HepG2 (cell line): ENCODE measurements around the gene PTPRH. TPM values are rescaled to one million over a fixed set of nuclear protein-coding genes. Genes with fewer than 3 reads are reported as not detected.

Experiments used
- ATAC-seq: fragments of 200-7000 bp; cut with Tn5 transposase; 3 replicates; pipeline ENCODE4 v1.9.1; 2020; ENCODE audit warnings: mild to moderate bottlenecking, moderate library complexity
- BruUV-seq: library from RNA; stranded (reverse); fragments of 400-500 nt; replicated peaks from 2 replicates; lab custom pipeline; 2021; lab: Mats Ljungman, UMichigan
- CTCF ChIA-PET: fragments of 300-600 bp; formaldehyde crosslinking; extraction: SDS; loops from one replicate; lab custom pipeline; 2021; ENCODE audit warnings: low total read pairs, inconsistent platforms, low intra/inter-chr PET ratio; lab: Yijun Ruan, JAX
- POLR2A ChIA-PET: fragments of 350-600 bp; sonication (Branson Sonifier 250); formaldehyde crosslinking; loops from one replicate; lab custom pipeline; 2020; ENCODE audit warnings: antibody characterized with exemption, inconsistent platforms; lab: Yijun Ruan, JAX
- DNase-seq: peaks from one replicate; pipeline ENCODE4 v3.0.0-alpha.2; 2015; ENCODE audit warnings: low spot score
- FAIRE-seq: peaks from 3 replicates; lab custom pipeline; 2011; peaks lifted over from hg19 to GRCh38; lab: Jason Lieb, UNC
- H2AFZ ChIP-seq: one replicate; pipeline ENCODE4 v1.6.1; 2011; ENCODE audit warnings: low read length, inconsistent platforms
- H3K27ac ChIP-seq: fragments of 300-600 bp; 3 replicates; pipeline ENCODE4 v1.8.0; 2011; ENCODE audit warnings: mixed run types, mild to moderate bottlenecking, mixed read lengths, low read length, inconsistent platforms; ENCODE audit not compliant: insufficient read depth; ENCODE audit errors: extremely low read length
- H3K27me3 ChIP-seq, 2 experiments: fragments of 200-600 bp in 1 of 2; 2 replicates in 1 of 2; 3 replicates in 1 of 2; pipeline versions ENCODE4 v1.6.0 to v1.8.0; 2011; ENCODE audit warnings: low read length in 2 of 2, mild to moderate bottlenecking in 2 of 2, moderate library complexity in 2 of 2, inconsistent platforms in 1 of 2; ENCODE audit not compliant: insufficient read depth in 2 of 2, control insufficient read depth in 1 of 2
- H3K36me3 ChIP-seq, 2 experiments: fragments of 200-600 bp in 1 of 2; replicated peaks in 1 of 2; 2 replicates in 1 of 2; 3 replicates in 1 of 2; pipeline versions ENCODE4 v1.5.1 to v1.8.0; 2011; ENCODE audit warnings: low read length in 2 of 2, inconsistent platforms in 1 of 2; ENCODE audit not compliant: insufficient read depth in 2 of 2, control insufficient read depth in 1 of 2
- H3K4me1 ChIP-seq: 2 replicates; pipeline ENCODE4 v1.5.1; 2012; ENCODE audit warnings: low read length, inconsistent platforms; ENCODE audit not compliant: insufficient read depth
- H3K4me2 ChIP-seq: 2 replicates; pipeline ENCODE4 v1.6.0; 2011; ENCODE audit warnings: low read depth, low read length, inconsistent platforms
- H3K4me3 ChIP-seq, 3 experiments: fragments of 200-600 bp in 1 of 3; sonication (generic), shearing (Covaris generic) in 1 of 3; replicated peaks in 1 of 3; 2 replicates each; pipeline ENCODE4 v1.5.1; 2011 to 2016; ENCODE audit warnings: low read length in 3 of 3, inconsistent platforms in 2 of 3, low read depth in 2 of 3, mild to moderate bottlenecking in 2 of 3, control low read depth in 1 of 3, mixed read lengths in 1 of 3; ENCODE audit not compliant: insufficient read depth in 1 of 3
- H3K79me2 ChIP-seq: one replicate; pipeline ENCODE4 v1.6.1; 2011; ENCODE audit warnings: low read length, inconsistent platforms; ENCODE audit not compliant: insufficient read depth
- H3K9ac ChIP-seq: 2 replicates; pipeline ENCODE4 v1.6.0; 2011; ENCODE audit warnings: mild to moderate bottlenecking, low read depth, low read length, inconsistent platforms; ENCODE audit not compliant: insufficient read depth
- H3K9me3 ChIP-seq: 2 replicates; pipeline ENCODE4 v1.5.1; 2012; ENCODE audit warnings: mild to moderate bottlenecking, low read length
- H4K20me1 ChIP-seq: 2 replicates; pipeline ENCODE4 v1.6.0; 2011; ENCODE audit warnings: inconsistent platforms, mild to moderate bottlenecking, low read length, moderate library complexity; ENCODE audit not compliant: insufficient read depth
- HIC2 ChIP-seq: sonication (generic); formaldehyde crosslinking; IDR thresholded peaks from 2 replicates; pipeline ENCODE4 v1.9.0; 2022; ENCODE audit warnings: low read depth, missing genetic modification reagents
- SNRNP70 ChIP-seq: fragments of 200-400 bp; formaldehyde crosslinking; IDR thresholded peaks from 2 replicates; pipeline ENCODE4 v1.6.1; 2017; ENCODE audit warnings: mild to moderate bottlenecking, low read depth, low read length, moderate library complexity
- ZKSCAN5 ChIP-seq: sonication (generic); formaldehyde crosslinking; IDR thresholded peaks from 2 replicates; pipeline ENCODE4 v1.5.1; 2020; ENCODE audit warnings: mild to moderate bottlenecking, missing genetic modification reagents
- ZNF382 ChIP-seq: sonication (generic); formaldehyde crosslinking; IDR thresholded peaks from 2 replicates; pipeline ENCODE4 v1.5.0; 2020; ENCODE audit warnings: missing genetic modification reagents, mild to moderate bottlenecking, borderline replicate concordance
- ZNF407 ChIP-seq: sonication (generic); formaldehyde crosslinking; IDR thresholded peaks from one replicate; pipeline ENCODE4 v1.5.1; 2020; ENCODE audit warnings: mild to moderate bottlenecking, missing genetic modification reagents; ENCODE audit errors: not compliant biosample characterization
- WGBS: methylation state at CpG from one replicate; pipeline ENCODE4 v1.1.6; 2017; ENCODE audit warnings: low lambda C conversion rate; 5-methylcytosine and 5-hydroxymethylcytosine counted together
- in situ Hi-C: cut with HindIII; loops from 2 replicates; pipeline ENCODE4 v1.10.0; 2017; ENCODE audit warnings: low pct_unique_long_range_greater_than_20kb; ENCODE audit not compliant: extremely low pct_ligation_motif_present
- intact Hi-C: fragments of 100-400 bp; cut with micrococcal nuclease; formaldehyde crosslinking; loops from one replicate; pipeline ENCODE4 v1.10.0; 2022; ENCODE audit not compliant: unreplicated experiment
- polyA plus RNA-seq, 8 experiments: library from polyadenylated mRNA; depleted of rRNA in 3 of 8; stranded (reverse) in 7 of 8; unstranded in 1 of 8; fragments of >200 nt; fragmentation: Illumina TruSeq in 4 of 8; extraction: Trizol in 4 of 8; gene quantifications; 2 replicates each; pipeline versions ENCODE4 v1.2.1 to v1.2.3, GENCODE V29; 2011 to 2016; ENCODE audit warnings: low read depth in 4 of 8, missing spikeins in 1 of 8, mixed read lengths in 1 of 8; ENCODE audit not compliant: insufficient read depth in 1 of 8
- total RNA-seq, 5 experiments: library from RNA; depleted of rRNA; stranded (reverse); fragments of >200 nt; fragmentation: Illumina TruSeq; extraction: Trizol; gene quantifications; 2 replicates each; pipeline ENCODE4 v1.2.3, GENCODE V29; 2016; ENCODE audit warnings: low read depth in 1 of 5

Gene PTPRH
- total and polyA plus RNA-seq, 2 of the 13 experiments (the other 11 are each of a cell fraction or from before 2014, with no cell fraction given) = 14.7 to 125 TPM

GRCh38 chr19:55245236-55245904 lies 36.1 kb upstream of the PTPRH start (continued):
- TF ChIP-seq HIC2 = no peak

DNA sequence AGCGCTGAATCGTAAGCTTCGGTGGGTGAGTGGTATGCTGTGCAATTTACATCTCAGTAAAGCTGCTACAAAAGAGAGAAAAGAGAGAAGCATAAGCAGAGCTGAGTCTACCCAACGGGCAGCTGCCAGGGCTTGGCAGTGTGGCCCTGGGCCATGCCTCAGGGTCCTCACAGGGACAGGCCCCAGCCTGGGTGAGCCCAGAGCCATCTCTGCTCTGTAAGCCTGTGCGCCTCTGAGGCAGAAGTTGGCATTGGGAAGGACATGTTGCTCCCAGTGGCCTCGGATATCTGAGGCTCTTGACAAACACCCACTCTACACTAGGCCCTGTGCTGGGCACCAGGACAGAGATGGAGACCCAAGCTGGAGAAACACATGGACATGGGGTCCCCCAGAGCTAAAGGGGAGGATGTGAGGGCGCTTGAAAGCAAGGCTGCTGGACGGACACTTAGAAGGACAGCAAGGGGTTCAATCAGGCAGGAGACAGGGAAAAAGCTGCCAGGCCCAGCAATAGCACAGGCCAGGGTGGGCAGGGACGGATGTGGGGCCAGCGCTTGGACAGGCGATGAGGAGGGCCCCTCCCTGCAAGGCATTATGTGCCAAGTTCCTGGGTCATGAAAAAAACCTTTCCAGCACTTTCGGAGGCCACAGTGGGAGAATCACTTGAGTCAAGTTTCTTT lies 34.8 kb upstream of the PTPRH start:
- in situ Hi-C loops = no loop called here
- no peak for FAIRE-seq
- no peak overlapping the region for H3K4me2 ChIP-seq
- H3K27ac ChIP-seq = no peak overlapping the region
- no peak for TF ChIP-seq ZNF382 (CRISPR knock-in tag)
- TF ChIP-seq SNRNP70 = no peak
- no peak for TF ChIP-seq ZNF407 (CRISPR knock-in tag)
- TF ChIP-seq ZKSCAN5 (CRISPR knock-in tag) = no peak
- TF ChIP-seq, all 625 proteins: peak for 0
- DNase-seq (no peak), ATAC-seq (no peak)
- peaks cover 46 to 84% of the 10 kb centered on the region in 2 experiments for H3K36me3 ChIP-seq
- H3K9me3 ChIP-seq = no peaks in the 10 kb centered on the region
- H3K4me3 ChIP-seq = no peak overlapping the region
- no TSS peak for BruUV-seq
- peaks cover 20% of the 10 kb centered on the region for H3K79me2 ChIP-seq
- H3K9ac ChIP-seq = no peak overlapping the region
- peaks cover 3% of the 10 kb centered on the region; the same call in 1 of the 2 replicates for H3K4me1 ChIP-seq
- POLR2A ChIA-PET = interaction anchor here (2.2 kb wide), 1 partner anchor 15 kb away, joined by 8 read pairs; the partner anchor contains the start of gene PPP6R1
- H4K20me1 ChIP-seq = peaks cover 22% of the 10 kb centered on the region; the same call in 1 of the 2 replicates
- 94% methylated on average over 10 of the region's 12 CpGs for WGBS
- H3K27me3 ChIP-seq = no peaks in the 10 kb centered on the region
- intact Hi-C loops = no loop called here
- CTCF ChIA-PET = no interaction called here
- no peak overlapping the region for H2AFZ ChIP-seq
